HG03575 (cell line): ENCODE measurements around the gene TMIE.
"Not testable (repeated sequence)": the region's sequence is repeated elsewhere in the genome, so short reads cannot be mapped to it uniquely, and the experiment has no call there.

Source experiments
- ATAC-seq: cut with Tn5 transposase; IDR thresholded peaks from one replicate; pipeline ENCODE4 v1.9.1; 2021; ENCODE audit not compliant: unreplicated experiment, insufficient number of reproducible peaks, low FRiP score; ENCODE audit errors: extremely low read depth

TMIE gene

DNA sequence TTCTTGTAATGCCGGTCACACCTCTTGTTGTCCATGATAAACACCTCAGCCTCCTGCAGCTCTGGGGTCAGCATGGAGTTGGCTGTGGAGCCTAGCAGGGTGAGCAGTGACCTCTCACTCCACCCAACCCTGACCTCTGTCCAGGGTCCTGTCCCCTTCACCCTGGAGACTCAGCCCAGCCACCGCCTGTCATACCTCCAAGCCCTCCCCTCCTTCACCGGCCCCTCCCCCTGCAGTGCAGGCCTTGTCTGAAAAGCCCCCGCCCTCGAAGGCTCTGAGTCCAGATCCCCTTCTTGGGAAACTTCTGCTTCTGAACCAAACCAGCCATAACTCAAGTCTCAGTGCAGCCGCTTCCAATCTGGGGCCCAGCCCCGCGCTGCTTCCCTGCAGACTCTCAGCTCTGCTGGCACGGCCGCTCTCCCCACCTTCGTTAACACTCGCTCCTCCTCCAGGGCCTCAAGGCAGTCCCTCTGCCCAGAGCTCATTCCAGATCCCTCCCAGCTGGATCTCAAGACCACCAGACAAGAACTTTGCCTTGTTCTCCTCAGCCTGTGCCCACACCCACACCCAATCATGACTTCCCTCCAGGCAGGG, 41.9 kb downstream of the TMIE start:
- no peak for ATAC-seq

DNA sequence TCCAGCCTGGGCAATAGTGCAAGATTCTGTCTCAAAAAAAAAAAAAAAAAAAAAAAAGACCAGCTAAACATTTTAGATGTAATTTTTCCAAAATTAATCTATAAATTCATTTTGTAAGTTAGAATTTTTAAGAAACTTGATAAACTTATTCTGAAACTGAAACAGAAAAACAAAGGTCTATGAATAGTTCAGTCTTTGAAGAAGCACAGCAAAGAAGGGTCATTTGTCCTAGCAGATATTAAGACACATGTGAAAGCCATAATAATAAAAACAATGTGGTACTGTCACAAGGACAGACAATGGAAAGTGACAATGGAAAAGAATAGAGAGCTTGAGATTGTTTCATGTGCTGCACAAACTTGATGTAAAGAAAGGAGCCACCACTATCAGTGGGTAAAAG, 45.5 kb downstream of the TMIE start:
- ATAC-seq: no peak

GRCh38 chr3:46748170-46748569, 47.0 kb downstream of the TMIE start:
- ATAC-seq: no peak

GRCh38 chr3:46749129-46749528, 47.9 kb downstream of the TMIE start:
- no peak for ATAC-seq

- no peak for ATAC-seq
Measured at GRCh38 chr3:46750555-46751038, 49.4 kb downstream of the TMIE start.

- ATAC-seq: not testable (repeated sequence)
Measured at GRCh38 chr3:46753127-46753526, 51.9 kb downstream of the TMIE start.

DNA sequence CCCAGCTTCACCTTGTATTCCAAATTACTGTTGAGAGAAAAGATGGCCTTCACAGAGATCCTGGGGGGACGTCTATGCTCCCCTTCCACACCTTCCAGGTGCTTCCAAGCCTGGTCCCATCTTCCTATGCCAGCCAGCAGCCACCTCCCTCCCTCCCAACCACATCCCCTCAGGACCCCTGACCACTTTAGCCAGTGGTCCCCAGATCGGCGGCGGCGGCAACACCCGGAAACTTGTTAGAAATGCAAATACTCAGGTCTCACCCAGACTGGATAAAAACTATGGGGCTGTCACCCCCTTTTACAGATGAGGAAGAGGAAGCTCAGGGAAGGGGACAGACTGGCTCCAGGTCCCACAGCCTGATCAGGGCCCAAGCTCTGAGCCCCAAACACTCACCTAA, 54.5 kb downstream of the TMIE start:
- ATAC-seq: no peak

GRCh38 chr3:46756642-46757041, 55.5 kb downstream of the TMIE start:
- ATAC-seq: no peak

DNA sequence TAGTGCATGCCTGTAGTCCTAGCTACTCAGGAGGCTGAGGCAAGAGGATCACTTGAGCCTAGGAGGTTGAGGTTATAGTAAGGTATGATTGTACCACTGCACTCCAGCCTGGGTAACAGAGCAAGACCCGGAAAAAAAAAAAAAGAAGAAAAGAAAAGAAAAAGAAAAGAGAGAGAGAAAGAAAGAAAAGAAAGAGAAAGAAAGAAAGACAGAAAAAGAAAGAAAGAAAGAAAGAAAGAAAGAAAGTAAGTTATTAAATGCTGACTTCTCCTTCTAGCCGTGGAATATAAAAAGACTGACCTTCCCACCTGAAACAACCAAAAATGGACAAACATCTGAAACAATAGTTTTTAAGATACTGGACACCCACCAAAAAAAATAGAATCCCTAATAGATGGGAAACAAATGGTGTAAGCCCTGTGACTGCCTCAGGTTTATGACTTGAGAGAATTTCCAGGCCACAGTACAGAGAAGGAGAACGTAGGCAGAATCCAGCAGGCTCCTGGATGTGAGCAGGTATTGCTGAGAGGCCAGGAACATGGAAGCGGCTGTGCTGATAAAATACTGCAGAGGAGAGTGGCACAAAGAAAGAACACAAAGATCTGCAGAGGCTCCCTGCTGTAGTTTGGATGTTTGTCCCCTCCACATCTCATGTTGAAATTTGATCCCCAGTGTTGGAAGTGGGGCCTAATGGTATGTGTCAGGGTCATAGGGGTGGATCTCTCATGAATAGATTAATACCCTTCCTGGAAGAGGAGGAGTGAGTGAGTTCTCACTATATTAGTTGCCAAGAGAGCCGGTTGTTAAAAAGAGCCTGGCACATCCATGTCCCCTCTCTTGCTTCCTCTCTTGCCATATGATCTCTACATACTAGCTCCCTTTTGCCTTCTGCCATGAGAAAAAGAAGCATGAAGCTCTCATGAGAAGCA, 58.3 kb downstream of the TMIE start:
- no peak for ATAC-seq
